Endothelial cell of umbilical vein (primary cell): ENCODE data around the gene EHMT1. TPM values are rescaled to one million over a fixed set of nuclear protein-coding genes. Genes with fewer than 3 reads are reported as not detected.

Experiments
- BruUV-seq: library from RNA; stranded (reverse); fragments of 400-500 nt; replicated peaks from 2 replicates; lab custom pipeline; 2021; lab: Mats Ljungman, UMichigan
- CTCF ChIA-PET: fragments of 300-600, 350-600 bp; sonication (Branson Sonifier 250); formaldehyde crosslinking; loops from one replicate; lab custom pipeline; 2021; ENCODE audit warnings: antibody characterized with exemption, inconsistent platforms; lab: Charles Lee
- POLR2A ChIA-PET: fragments of 300-600, 350-600 bp; sonication (Branson Sonifier 250); formaldehyde crosslinking; loops from one replicate; lab custom pipeline; 2021; ENCODE audit warnings: antibody characterized with exemption, inconsistent platforms; lab: Charles Lee
- DNase-seq: peaks from one replicate; pipeline ENCODE4 v3.0.0-alpha.2; 2011; ENCODE audit warnings: low read depth, low spot score
- FAIRE-seq: peaks from 2 replicates; lab custom pipeline; 2011; peaks lifted over from hg19 to GRCh38; lab: Jason Lieb, UNC
- H2AFZ ChIP-seq: 2 replicates; pipeline ENCODE4 v1.6.0; 2012; ENCODE audit warnings: low read depth, low read length, control low read depth, inconsistent platforms
- H3K27ac ChIP-seq: 2 replicates; pipeline ENCODE4 v1.5.1; 2011; ENCODE audit warnings: low read depth, mild to moderate bottlenecking, control low read depth, low read length, moderate library complexity; ENCODE audit not compliant: insufficient read depth
- H3K27me3 ChIP-seq, 2 experiments: 2 replicates each; pipeline versions ENCODE4 v1.6.0 to v1.6.1; 2011; ENCODE audit warnings: low read length in 2 of 2, mixed read lengths in 1 of 2; ENCODE audit not compliant: control insufficient read depth in 2 of 2, insufficient read depth in 2 of 2
- H3K36me3 ChIP-seq, 2 experiments: 2 replicates in 1 of 2; 3 replicates in 1 of 2; pipeline ENCODE4 v1.5.1; 2011; ENCODE audit warnings: low read length in 2 of 2, mild to moderate bottlenecking in 1 of 2, moderate library complexity in 1 of 2; ENCODE audit not compliant: control insufficient read depth in 2 of 2, insufficient read depth in 2 of 2; ENCODE audit errors: extremely low read depth in 1 of 2
- H3K4me1 ChIP-seq: 3 replicates; pipeline ENCODE4 v1.5.1; 2011; ENCODE audit warnings: mild to moderate bottlenecking, low read length; ENCODE audit not compliant: control insufficient read depth, insufficient read depth; ENCODE audit errors: extremely low read depth
- H3K4me2 ChIP-seq: 2 replicates; pipeline ENCODE4 v1.6.1; 2011; ENCODE audit warnings: low read length, control low read depth, mixed read lengths; ENCODE audit not compliant: insufficient read depth
- H3K4me3 ChIP-seq, 3 experiments: fragments of 200-600 bp in 1 of 3; sonication (generic), shearing (Covaris generic) in 1 of 3; replicated peaks in 1 of 3; 2 replicates each; pipeline ENCODE4 v1.5.1; 2011 to 2016; ENCODE audit warnings: control low read depth in 3 of 3, low read length in 3 of 3, mild to moderate bottlenecking in 2 of 3, inconsistent platforms in 1 of 3, low read depth in 1 of 3, moderate library complexity in 1 of 3; ENCODE audit not compliant: insufficient read depth in 1 of 3
- H3K79me2 ChIP-seq: 2 replicates; pipeline ENCODE4 v1.6.0; 2012; ENCODE audit warnings: low read length, inconsistent platforms; ENCODE audit not compliant: control insufficient read depth, insufficient read depth
- H3K9ac ChIP-seq: replicated peaks from 2 replicates; pipeline ENCODE3; 2011; ENCODE audit warnings: low read length, control low read depth; ENCODE audit not compliant: insufficient read depth; ENCODE audit errors: extremely low read depth
- H3K9me1 ChIP-seq: replicated peaks from 3 replicates; pipeline ENCODE4 v1.6.0; 2011; ENCODE audit warnings: mild to moderate bottlenecking, low read length; ENCODE audit not compliant: control insufficient read depth, insufficient read depth; ENCODE audit errors: extremely low read depth
- H3K9me3 ChIP-seq: replicated peaks from 2 replicates; pipeline ENCODE4 v1.5.1; 2012; ENCODE audit warnings: low read length, inconsistent platforms; ENCODE audit not compliant: control insufficient read depth, insufficient read depth
- H4K20me1 ChIP-seq: replicated peaks from 2 replicates; pipeline ENCODE3; 2011; ENCODE audit warnings: mild to moderate bottlenecking, low read length; ENCODE audit not compliant: control insufficient read depth, insufficient read depth; ENCODE audit errors: extremely low read depth
- CTCF ChIP-seq, 2 donors: IDR thresholded peaks; 1 replicate in 1 of 2; 2 replicates in 1 of 2; pipeline ENCODE4 v1.5.1; 2011; ENCODE audit warnings: low read length in 2 of 2, mild to moderate bottlenecking in 2 of 2, moderate library complexity in 2 of 2, control low read depth in 1 of 2, inconsistent platforms in 1 of 2, low read depth in 1 of 2; ENCODE audit not compliant: insufficient read depth in 1 of 2; ENCODE audit errors: extremely low read depth in 1 of 2
- EZH2 ChIP-seq: IDR thresholded peaks from 2 replicates; pipeline ENCODE4 v1.6.1; 2012; ENCODE audit warnings: borderline replicate concordance, low read depth, mild to moderate bottlenecking, moderate library complexity, low read length, inconsistent platforms; ENCODE audit not compliant: severe bottlenecking
- GATA2 ChIP-seq: IDR thresholded peaks from 2 replicates; pipeline ENCODE4 v1.7.0; 2011; ENCODE audit warnings: low read depth, mild to moderate bottlenecking, moderate library complexity, mixed read lengths, low read length; ENCODE audit not compliant: insufficient read length, insufficient read depth
- JUN ChIP-seq: IDR thresholded peaks from 2 replicates; pipeline ENCODE4 v1.6.1; 2011; ENCODE audit warnings: borderline replicate concordance, low read depth; ENCODE audit not compliant: insufficient read length, insufficient read depth
- MAX ChIP-seq: IDR thresholded peaks from 2 replicates; pipeline ENCODE4 v1.6.1; 2011; ENCODE audit not compliant: insufficient read depth, insufficient read length
- MYC ChIP-seq: IDR thresholded peaks from one replicate; pipeline ENCODE4 v1.6.1; 2011; ENCODE audit warnings: mild to moderate bottlenecking, low read depth, low read length
- POLR2AphosphoS5 ChIP-seq: IDR thresholded peaks from 2 replicates; pipeline ENCODE4 v1.6.1; 2012; ENCODE audit warnings: low read depth, mild to moderate bottlenecking, control low read depth, low read length, moderate library complexity; ENCODE audit not compliant: insufficient read depth
- dilution Hi-C: fragments of 300-500 bp; cut with MboI; formaldehyde crosslinking; loops from one replicate; pipeline ENCODE4 v1.15.0; 2019; ENCODE audit warnings: low sequenced_read_pairs; ENCODE audit not compliant: extremely low pct_ligation_motif_present
- intact Hi-C: fragments of 100-400 bp; cut with micrococcal nuclease; formaldehyde crosslinking; loops from one replicate; pipeline ENCODE4 v1.10.0; 2022
- polyA plus RNA-seq, 4 experiments: library from polyadenylated mRNA; depleted of rRNA in 3 of 4; stranded (reverse) in 3 of 4; unstranded in 1 of 4; fragments of >200 nt; gene quantifications; 2 replicates each; pipeline versions ENCODE4 v1.2.1 to v1.2.3, GENCODE V29; 2011 to 2012; ENCODE audit warnings: missing spikeins in 1 of 4
- total RNA-seq: library from RNA; stranded (reverse); gene quantifications from 2 replicates; pipeline ENCODE4 v1.2.3, GENCODE V29; 2021

EHMT1 gene
- total and polyA plus RNA-seq, 2 donors (not counting 3 experiments of a cell fraction or from before 2014, with no cell fraction given) = 48.2 to 104 TPM

GRCh38 chr9:137672907-137673791 lies 54.3 kb downstream of the EHMT1 start:
- no peak overlapping the region for H3K4me2 ChIP-seq
- H3K27me3 ChIP-seq = no peaks in the 10 kb centered on the region
- H3K4me3 ChIP-seq = no peak overlapping the region
- peaks cover 59% of the 10 kb centered on the region for H3K79me2 ChIP-seq
- DNase-seq (peak; percentile 58), FAIRE-seq (peak; percentile 96)
- H3K4me1 ChIP-seq = no peaks in the 10 kb centered on the region
- POLR2A ChIA-PET = no interaction called here
- intact Hi-C loops = loop anchor here (1.0 to 10.0 kb wide), 3 partner anchors 22 to 82 kb away; no protein-coding TSS in a partner anchor
- TF ChIP-seq GATA2 (no peak), JUN (no peak), CTCF (IDR thresholded peaks at IDR 0.05; ENCODE audit: extremely low read depth in 1 of 2, insufficient read depth in 1 of 2, low read depth in 1 of 2, low read length in 2 of 2) (peak; percentile 72 to 85), EZH2 (no peak), POLR2AphosphoS5 (no peak), MAX (no peak), MYC (no peak)
- no peaks in the 10 kb centered on the region for H3K9me1 ChIP-seq
- H3K36me3 ChIP-seq = peaks cover 0 to 3% of the 10 kb centered on the region in 2 experiments
- peaks cover 4% of the 10 kb centered on the region for H4K20me1 ChIP-seq
- no peak overlapping the region for H3K9ac ChIP-seq
- CTCF ChIA-PET = interaction anchor here (0.6 to 2.0 kb wide), 44 partner anchors 9 to 165 kb away, joined by 3 to 35 read pairs (median 4); partner anchors contain the start of genes ARRDC1 and EHMT1
- dilution Hi-C loops = no loop called here
- H3K27ac ChIP-seq = no peak overlapping the region
- no TSS peak for BruUV-seq
- H3K9me3 ChIP-seq = no peaks in the 10 kb centered on the region
- H2AFZ ChIP-seq = no peak overlapping the region
